MG63 (cell line): ENCODE data around the gene COL25A1. TPM values are rescaled to one million over a fixed set of nuclear protein-coding genes. Genes with fewer than 3 reads are reported as not detected.

Experiments
- DNase-seq: peaks from one replicate; pipeline ENCODE4 v3.0.0-alpha.2; 2020
- H3K27me3 ChIP-seq: fragments of 250-450 bp; sonication (Bioruptor Pico); 2 replicates; pipeline ENCODE4 v1.5.1; 2020; ENCODE audit warnings: mild to moderate bottlenecking, moderate library complexity
- H3K36me3 ChIP-seq: fragments of 250-450 bp; sonication (Bioruptor Pico); 2 replicates; pipeline ENCODE4 v1.5.1; 2020; ENCODE audit warnings: mild to moderate bottlenecking, moderate library complexity
- H3K4me3 ChIP-seq: fragments of 250-450 bp; sonication (Bioruptor Pico); 2 replicates; pipeline ENCODE4 v1.5.1; 2020; ENCODE audit warnings: mild to moderate bottlenecking, moderate library complexity
- H3K9me3 ChIP-seq: fragments of 250-450 bp; sonication (Bioruptor Pico); 2 replicates; pipeline ENCODE4 v1.5.1; 2020; ENCODE audit warnings: mild to moderate bottlenecking, moderate library complexity
- total RNA-seq: library from RNA; depleted of rRNA; stranded (reverse); fragments of >200 nt; shearing (Covaris generic); gene quantifications from 2 replicates; pipeline ENCODE4 v1.2.3, GENCODE V29; 2014; ENCODE audit warnings: low replicate concordance

The COL25A1 gene
- total RNA-seq, 1 experiment from 2014 or later, result not detected

DNA sequence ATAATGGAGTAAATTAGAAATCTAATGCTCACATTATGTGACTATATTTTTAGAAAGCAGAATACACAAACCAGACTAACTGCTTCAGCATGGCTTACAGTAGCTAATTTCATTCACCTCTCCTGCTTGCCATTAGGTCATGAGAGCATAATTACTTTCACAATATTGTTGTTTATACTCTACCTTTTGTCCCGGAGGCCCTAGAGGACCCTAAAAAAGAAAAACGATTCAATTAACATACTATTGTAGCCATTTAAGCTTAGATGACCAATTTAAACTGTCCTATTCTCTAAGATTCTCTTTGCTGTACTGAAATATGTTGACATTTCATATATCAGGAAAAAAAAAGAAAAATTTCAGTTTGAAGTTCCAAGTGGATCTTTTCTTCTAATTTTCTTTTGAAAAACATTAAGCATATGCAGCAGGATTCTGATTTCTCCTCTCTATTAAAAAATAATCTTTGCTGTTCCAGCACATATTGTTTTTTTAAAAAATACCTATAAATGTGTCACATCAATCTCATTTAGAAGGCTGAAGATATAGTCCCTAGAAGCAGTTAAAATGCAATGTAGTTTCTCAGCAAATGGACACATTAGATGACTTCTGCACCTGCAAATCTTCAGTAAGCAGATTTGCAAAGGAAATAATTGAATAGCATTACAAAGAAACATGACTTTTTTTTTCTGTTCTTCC lies 381.9 kb downstream of the COL25A1 start:
- no peaks in the 10 kb centered on the region for H3K27me3 ChIP-seq
- DNase-seq, result no peak
- no peaks in the 10 kb centered on the region for H3K36me3 ChIP-seq
- no peak overlapping the region for H3K4me3 ChIP-seq
- no peaks in the 10 kb centered on the region for H3K9me3 ChIP-seq

DNA sequence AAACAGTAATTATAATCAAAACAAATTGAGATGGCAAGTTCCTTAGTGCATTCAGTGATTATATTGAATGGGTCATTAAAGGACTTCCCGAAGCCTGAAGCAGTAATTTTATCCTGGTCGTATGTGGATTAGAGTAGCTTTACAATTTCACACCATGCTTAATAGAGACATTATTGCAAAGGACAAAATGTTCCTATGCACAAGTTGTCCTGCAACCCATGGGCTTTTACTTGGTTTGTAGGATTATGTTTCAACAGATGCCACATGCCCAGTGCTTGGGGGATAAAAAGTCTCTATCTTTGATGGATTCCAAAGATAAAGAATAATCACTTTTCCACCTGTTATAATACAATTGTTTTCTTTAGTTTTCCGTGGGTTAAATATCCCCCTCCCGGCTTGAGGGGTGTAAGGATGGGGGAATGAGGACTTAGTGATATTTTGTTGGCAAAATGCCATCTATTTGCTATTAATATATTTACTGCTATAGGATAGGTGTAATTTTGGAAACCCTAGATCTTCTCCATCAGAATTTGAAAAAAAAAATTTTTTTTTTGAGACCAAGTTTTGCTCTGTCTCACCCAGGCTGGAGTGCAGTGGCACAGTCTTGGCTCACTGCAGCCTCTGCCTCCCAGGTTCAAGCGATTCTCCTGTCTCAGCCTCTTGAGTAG lies 383.1 kb downstream of the COL25A1 start:
- no peaks in the 10 kb centered on the region for H3K9me3 ChIP-seq
- H3K27me3 ChIP-seq, result no peaks in the 10 kb centered on the region
- no peak overlapping the region for H3K4me3 ChIP-seq
- H3K36me3 ChIP-seq, result no peaks in the 10 kb centered on the region
- no peak for DNase-seq

DNA sequence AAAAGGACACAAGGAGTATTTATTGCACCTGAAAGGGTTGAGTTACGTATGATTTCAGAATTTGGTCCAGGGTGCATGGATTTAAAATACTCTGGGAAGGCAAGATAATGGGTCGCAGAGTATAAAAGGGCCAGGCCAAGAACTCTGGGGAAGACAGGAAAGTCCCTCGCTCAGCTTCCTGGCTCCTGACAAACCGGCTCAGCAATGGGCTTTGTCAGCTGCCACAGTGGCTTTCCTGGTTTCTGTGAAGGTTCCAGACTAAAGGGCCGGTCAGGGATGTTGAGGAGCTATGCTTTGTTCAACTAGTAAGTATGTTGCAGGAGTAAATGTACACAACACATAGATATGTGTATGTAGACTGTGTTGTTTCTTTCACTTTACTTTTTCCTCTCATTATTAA lies 385.2 kb downstream of the COL25A1 start:
- H3K36me3 ChIP-seq, result no peaks in the 10 kb centered on the region
- H3K27me3 ChIP-seq, result no peaks in the 10 kb centered on the region
- no peak overlapping the region for H3K4me3 ChIP-seq
- H3K9me3 ChIP-seq, result no peaks in the 10 kb centered on the region
- no peak for DNase-seq

DNA sequence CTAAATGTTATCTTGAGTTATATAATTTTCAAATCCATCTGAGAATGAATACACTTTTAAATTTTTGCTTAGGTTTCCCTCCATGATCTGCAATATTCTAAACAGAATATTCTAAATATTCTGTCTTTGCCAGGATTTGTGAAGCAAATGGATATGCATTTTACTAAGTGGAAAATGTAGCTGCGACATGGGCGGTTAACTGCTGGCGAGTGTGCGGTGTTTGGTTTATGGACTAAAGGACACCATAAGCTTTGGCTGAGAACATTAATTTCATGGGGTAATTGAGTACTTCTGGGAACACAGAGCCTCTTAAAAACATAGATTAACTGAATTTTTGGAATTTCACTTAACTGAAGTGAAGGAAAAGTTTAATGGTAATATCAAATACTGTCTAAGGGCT lies 385.8 kb downstream of the COL25A1 start:
- Histone ChIP-seq H3K9me3 (no peaks in the 10 kb centered on the region), H3K27me3 (no peaks in the 10 kb centered on the region)
- DNase-seq, result no peak

DNA sequence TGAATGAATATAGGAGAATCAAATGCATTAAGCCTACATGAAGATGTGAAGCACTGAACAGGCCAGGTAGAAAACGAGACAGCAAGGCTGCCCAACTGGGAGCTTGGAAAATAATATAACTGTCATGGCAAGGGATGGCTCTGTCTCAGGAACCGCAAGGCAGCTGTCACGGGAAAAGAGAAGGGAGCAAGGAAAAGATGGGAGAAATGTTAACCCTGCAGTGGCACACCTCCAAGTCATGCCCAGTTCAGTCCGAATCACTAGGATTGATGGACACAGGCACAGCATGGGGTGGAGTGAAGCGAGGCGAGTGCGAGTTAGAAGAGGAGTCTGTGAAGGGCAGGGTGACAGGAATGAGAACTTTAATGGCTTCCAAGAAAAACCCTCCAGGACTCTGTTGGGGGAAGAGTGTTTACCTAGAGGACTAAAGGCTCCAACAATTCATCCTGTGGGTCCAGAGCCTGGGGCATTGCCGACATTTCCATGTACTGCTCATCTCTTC lies 395.5 kb downstream of the COL25A1 start:
- Histone ChIP-seq H3K27me3 (no peaks in the 10 kb centered on the region), H3K36me3 (no peaks in the 10 kb centered on the region), H3K9me3 (no peaks in the 10 kb centered on the region), H3K4me3 (no peak overlapping the region)
- no peak for DNase-seq

More for the DNA sequence above, 385.8 kb downstream of the COL25A1 start:
- no peaks in the 10 kb centered on the region for H3K36me3 ChIP-seq
- no peak overlapping the region for H3K4me3 ChIP-seq

DNA sequence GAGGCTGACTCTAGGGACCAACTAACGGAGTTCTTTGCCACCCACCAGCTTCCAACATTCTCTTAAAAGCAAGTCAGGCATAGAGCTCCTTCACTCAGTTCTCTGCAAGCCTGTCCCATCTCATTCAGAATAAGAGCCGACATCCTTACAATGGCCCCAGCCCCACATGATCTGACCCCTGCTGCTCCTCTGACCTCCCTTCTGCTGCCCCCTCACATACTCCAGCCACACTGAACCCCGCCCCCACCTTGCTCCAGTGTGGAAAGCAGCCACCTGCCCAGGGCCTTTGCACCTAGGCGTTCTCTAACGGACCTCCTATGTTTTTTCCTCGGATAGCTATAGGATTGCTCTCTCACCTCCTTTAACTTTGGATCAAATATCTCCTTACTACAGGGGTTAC lies 396.5 kb downstream of the COL25A1 start:
- Histone ChIP-seq H3K4me3 (no peak overlapping the region), H3K9me3 (no peaks in the 10 kb centered on the region), H3K36me3 (no peaks in the 10 kb centered on the region), H3K27me3 (no peaks in the 10 kb centered on the region)
- DNase-seq, result no peak

DNA sequence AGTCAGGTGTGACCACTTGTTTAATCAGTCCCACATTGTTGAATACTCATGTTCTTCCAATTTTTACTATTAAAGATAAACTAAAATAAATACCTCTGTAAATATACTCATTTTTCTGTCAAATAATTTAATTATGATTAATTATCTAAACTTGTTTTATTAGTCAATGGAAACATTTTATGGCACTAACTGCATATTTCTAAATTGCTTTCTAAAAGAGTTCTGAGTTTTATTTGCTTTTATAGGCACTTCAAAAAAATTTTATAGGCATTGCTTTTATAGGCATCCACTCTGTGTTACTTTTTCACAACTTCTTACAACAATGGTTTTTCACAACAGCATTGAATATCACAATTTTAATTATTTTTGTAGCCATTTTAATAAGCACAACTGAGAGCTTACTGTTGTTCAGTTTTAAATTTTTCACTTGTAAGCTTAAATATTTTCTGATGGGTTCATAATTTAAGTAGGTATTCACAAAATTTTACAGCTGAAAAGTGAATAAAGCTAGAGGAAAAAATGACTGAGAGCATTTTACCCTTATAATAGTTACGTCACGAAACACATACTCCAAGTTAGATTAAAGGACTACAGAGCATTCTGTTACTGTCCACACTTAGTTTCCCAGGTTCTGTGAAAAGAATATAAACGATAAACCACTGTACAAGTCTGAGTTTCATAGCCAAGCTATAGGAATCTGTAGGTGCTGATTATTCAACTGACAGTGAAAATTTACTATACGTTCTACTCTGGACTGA lies 398.8 kb downstream of the COL25A1 start:
- Histone ChIP-seq H3K27me3 (no peaks in the 10 kb centered on the region), H3K36me3 (no peaks in the 10 kb centered on the region), H3K4me3 (no peak overlapping the region), H3K9me3 (no peaks in the 10 kb centered on the region)
- DNase-seq, result no peak

DNA sequence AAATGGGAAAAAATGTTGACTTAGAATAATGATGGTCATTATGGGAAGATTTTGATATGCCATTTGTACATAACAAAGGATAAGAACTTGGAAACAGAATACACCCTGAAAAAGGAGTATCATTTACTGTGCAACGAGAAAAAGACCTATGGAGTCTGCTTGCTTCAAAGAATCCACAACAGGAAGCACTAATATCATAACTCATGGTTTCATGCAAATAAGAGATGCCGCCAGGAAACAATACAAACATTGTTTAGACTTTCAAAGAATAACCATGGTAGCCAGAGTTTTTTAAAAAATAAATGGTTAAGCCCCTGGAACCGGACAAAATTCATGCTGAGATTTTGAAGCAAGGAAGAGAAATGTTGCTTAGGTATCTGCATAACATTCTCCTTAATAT lies 399.7 kb downstream of the COL25A1 start:
- H3K9me3 ChIP-seq, result no peaks in the 10 kb centered on the region
- H3K27me3 ChIP-seq, result no peaks in the 10 kb centered on the region
- DNase-seq, result no peak
- no peak overlapping the region for H3K4me3 ChIP-seq
- no peaks in the 10 kb centered on the region for H3K36me3 ChIP-seq

DNA sequence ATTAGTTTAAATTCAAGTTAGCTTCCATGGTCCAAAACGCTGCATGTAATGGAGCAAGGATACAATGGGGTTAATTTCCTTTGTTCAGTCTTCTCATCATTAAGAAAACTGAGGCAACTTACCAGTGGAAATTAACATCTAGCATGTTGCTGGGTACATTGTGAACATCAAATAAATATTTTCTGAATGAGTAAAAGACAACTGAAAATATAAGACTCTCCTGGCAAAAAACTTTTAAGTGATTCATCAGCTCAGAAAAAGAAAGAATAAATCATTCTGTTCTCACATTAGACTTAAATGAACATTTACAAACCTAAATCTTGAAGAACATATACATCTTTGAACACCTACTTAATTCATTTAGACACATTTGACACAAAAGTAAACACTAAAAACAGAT lies 401.2 kb downstream of the COL25A1 start:
- no peak overlapping the region for H3K4me3 ChIP-seq
- H3K27me3 ChIP-seq, result no peaks in the 10 kb centered on the region
- H3K36me3 ChIP-seq, result no peaks in the 10 kb centered on the region
- no peaks in the 10 kb centered on the region for H3K9me3 ChIP-seq
- no peak for DNase-seq

DNA sequence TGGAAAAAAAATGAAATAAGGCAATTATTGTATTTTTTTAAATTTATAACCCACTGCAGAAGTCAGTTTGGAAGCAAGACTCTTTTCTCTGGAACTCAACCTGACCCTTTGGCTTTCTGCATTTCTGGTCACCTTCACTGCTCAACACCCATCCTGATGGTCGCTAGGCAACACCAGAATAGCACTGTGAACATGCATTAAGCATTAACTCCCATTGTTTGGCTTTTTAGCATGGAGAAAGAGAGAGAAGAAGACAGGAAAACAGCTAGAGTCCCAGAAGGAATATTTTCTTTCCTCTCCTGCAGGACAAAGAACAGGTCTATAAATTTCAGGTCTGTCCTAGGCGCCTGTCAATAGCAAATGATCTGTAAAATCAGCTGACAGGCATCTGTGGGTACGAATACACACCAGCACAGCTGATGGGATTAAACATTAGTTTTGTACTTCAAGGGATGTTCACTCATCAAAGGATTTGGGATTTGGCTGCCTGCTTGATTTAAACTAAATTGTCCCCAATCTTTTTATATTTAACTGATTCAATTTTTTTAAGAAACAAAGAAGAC lies 402.4 kb downstream of the COL25A1 start:
- no peaks in the 10 kb centered on the region for H3K9me3 ChIP-seq
- no peaks in the 10 kb centered on the region for H3K27me3 ChIP-seq
- H3K36me3 ChIP-seq, result no peaks in the 10 kb centered on the region
- DNase-seq, result no peak
- H3K4me3 ChIP-seq, result no peak overlapping the region

DNA sequence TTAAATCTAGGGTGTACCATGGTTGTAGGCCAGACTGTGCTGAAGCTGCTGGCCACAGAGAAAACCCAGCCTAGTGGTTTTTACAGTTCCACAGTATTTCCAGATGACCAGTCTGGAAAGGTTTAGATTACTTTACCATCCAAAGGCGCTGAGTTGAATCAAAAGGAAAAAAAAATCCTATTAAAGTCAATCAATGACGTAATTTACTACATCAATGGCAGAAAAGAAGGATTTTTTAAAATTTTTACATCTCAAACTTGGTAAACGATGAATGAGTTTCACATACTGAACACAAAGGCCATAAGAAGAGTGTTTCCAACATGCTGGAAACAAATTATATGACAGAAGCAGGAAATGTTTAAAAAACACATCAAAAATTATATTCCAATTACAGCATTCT lies 409.0 kb downstream of the COL25A1 start:
- H3K36me3 ChIP-seq, result no peaks in the 10 kb centered on the region
- DNase-seq, result no peak
- no peaks in the 10 kb centered on the region for H3K9me3 ChIP-seq
- no peaks in the 10 kb centered on the region for H3K27me3 ChIP-seq
- H3K4me3 ChIP-seq, result no peak overlapping the region

DNA sequence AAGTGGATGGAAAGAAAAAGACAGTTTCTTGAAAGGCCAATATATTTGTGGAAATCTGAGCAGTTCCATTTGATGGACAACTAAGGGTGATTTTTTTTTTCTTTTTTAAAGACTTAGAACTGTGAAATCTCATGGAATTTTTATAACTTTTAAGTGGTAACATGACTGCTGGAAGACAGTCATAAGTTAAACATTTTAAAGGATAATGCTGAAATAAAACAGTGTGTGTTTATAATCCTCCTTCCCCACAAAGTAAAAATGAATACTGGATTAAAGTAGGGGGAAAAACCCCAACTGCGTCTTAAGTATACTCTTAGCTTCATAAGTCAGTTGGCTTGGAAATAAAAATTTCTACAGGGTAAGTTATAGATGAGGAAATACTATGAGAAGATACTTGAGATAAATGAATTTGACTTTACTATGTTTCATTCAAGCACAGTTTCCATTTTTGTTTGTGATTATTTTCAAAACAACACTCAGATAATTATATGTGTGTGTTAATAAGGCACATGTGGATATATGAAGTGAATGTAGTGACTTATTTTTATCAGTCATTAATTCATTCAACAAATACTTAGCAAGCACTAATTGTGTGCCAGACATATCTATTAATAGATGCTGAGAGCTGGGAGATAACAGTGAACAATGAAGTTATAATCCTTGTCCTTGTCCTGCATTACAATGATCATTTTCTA lies 410.4 kb downstream of the COL25A1 start:
- H3K27me3 ChIP-seq, result no peaks in the 10 kb centered on the region
- no peaks in the 10 kb centered on the region for H3K9me3 ChIP-seq
- no peak overlapping the region for H3K4me3 ChIP-seq
- no peak for DNase-seq
- H3K36me3 ChIP-seq, result no peaks in the 10 kb centered on the region

DNA sequence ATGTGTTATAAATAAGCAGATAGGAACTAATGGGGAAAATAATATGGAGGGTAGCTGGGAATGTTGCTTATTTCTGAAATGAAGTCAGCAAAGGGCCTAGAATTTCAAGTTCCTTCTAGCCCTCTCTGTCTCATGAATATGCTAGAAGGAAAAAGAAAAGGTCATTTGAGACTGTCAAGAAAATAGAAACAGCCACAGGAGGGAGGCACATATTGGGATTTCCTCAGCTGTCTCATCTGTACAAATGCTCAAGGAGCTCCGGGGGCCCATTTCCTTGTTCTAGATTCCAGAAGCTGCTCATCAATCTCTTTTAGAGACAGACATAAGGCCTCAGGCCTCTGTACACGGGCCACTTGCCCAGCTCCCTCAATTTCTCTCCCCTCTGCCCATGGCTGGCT lies 412.0 kb downstream of the COL25A1 start:
- no peak for DNase-seq
- H3K27me3 ChIP-seq, result no peaks in the 10 kb centered on the region
- H3K4me3 ChIP-seq, result no peak overlapping the region
- H3K9me3 ChIP-seq, result no peaks in the 10 kb centered on the region
- H3K36me3 ChIP-seq, result no peaks in the 10 kb centered on the region

DNA sequence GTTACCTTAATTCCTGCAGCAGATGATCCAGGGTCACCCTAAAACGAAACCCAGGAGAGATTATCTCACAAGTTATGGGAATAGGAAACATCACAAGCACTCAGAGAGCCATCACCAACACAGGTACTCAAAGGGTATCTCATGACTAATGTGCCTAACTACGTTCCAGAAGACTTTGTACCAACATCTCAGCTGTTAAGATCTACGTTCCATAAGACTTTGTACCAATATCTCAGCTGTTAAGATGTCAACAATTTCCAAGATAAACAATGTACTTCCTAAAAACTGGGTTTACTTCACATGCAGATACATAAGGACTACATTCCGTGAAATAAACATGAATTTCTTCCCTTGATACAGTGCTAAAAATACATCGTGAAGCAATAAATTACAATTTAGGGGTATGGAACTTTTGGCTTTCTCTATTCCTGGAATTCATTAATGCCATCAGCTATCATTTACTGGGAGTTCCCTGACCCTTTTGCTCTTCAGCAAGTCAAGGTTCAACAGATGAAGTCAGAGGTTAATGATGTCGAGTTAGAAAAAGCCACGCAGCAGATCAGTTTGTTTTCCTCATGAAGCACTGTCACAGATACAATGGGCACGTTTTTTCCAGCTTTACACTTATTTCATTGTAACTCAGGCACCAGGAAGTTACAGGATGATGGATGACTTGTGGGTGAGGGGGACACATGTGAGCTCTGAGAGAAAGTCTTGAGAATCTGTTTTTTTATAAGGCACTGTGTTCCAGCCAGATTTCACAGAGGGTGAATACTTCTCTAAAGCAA lies 412.6 kb downstream of the COL25A1 start:
- no peaks in the 10 kb centered on the region for H3K27me3 ChIP-seq
- H3K4me3 ChIP-seq, result no peak overlapping the region
- no peaks in the 10 kb centered on the region for H3K9me3 ChIP-seq
- DNase-seq, result no peak
- H3K36me3 ChIP-seq, result no peaks in the 10 kb centered on the region

DNA sequence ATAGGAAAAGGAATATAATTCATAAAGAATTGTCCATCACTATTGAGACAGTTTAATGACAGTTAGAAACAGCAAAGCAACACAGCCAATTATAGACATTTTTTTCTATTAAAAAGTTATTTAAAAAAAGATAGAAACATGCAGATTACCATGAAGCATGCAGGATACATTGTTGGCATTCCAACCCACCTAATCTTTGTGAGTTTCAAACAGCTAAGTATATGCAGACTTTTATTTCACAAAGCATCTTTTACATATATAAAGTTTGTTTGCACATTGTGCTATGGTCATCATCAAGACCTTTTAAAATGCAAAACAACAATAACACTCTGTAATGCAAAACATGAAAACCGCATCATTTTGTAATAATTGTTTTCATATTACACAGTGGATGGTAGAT lies 413.7 kb downstream of the COL25A1 start:
- Histone ChIP-seq H3K27me3 (no peaks in the 10 kb centered on the region), H3K36me3 (no peaks in the 10 kb centered on the region), H3K9me3 (no peaks in the 10 kb centered on the region), H3K4me3 (no peak overlapping the region)
- no peak for DNase-seq

DNA sequence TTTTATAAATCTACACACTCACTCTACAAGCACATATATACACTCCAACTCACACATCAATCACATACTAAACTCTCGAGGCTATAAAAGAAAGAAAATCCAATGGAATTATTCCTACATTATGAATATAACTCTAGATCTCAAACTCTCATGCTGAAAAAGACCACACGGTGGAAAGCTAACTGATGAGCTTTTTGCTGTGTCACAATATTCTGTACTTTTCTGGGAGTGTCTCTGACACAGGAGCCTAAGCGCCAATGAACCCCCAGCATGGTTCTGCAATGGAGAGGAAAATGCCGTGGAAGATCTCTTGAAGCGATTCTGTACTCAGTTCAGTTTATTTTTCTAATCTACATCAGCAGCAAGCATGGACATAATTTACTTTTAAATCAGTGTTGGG lies 415.4 kb downstream of the COL25A1 start:
- no peaks in the 10 kb centered on the region for H3K9me3 ChIP-seq

More for the DNA sequence above, 415.4 kb downstream of the COL25A1 start:
- Histone ChIP-seq H3K4me3 (no peak overlapping the region), H3K27me3 (no peaks in the 10 kb centered on the region), H3K36me3 (no peaks in the 10 kb centered on the region)
- no peak for DNase-seq
